HG02943 (cell line): ENCODE measurements around the gene RND2.
"Not testable (repeated sequence)": the region's sequence is repeated elsewhere in the genome, so short reads cannot be mapped to it uniquely, and the experiment has no call there.

Source experiments
- ATAC-seq: cut with Tn5 transposase; IDR thresholded peaks from one replicate; pipeline ENCODE4 v1.9.1; 2021; ENCODE audit warnings: mild to moderate bottlenecking, low read depth, moderate library complexity; ENCODE audit not compliant: unreplicated experiment

RND2 gene

GRCh38 chr17:43024407-43025289, at the start of gene RND2:
Gene RND2 (plus strand): TSS chr17:43025231. CDS start chr17:43025348, 117 bp downstream.
- no peak for ATAC-seq

- ATAC-seq = no peak
Measured at GRCh38 chr17:42975265-42975664, 49.8 kb upstream of the RND2 start.

- not testable (repeated sequence) for ATAC-seq
Measured at GRCh38 chr17:42975701-42976100, 49.3 kb upstream of the RND2 start.

- ATAC-seq = no peak
Measured at GRCh38 chr17:42979511-42980273, 45.3 kb upstream of the RND2 start, which contains the start of gene PTGES3L. Gene PTGES3L (minus strand): TSS chr17:42980080. CDS start chr17:42980053, 27 bp downstream.

- peak; percentile 76 for ATAC-seq
Measured at GRCh38 chr17:42980274-42980765, 44.7 kb upstream of the RND2 start, which contains the start of gene RUNDC1. Gene RUNDC1 (plus strand): TSS chr17:42980565. CDS start chr17:42980577, 12 bp downstream.

- ATAC-seq = peak; percentile 38
Measured at GRCh38 chr17:42980766-42981397, 44.1 kb upstream of the RND2 start.

- no peak for ATAC-seq
Measured at GRCh38 chr17:42982266-42982665, 42.8 kb upstream of the RND2 start.

- ATAC-seq = no peak
Measured at GRCh38 chr17:42985225-42985624, 39.8 kb upstream of the RND2 start.

- ATAC-seq = no peak
Measured at GRCh38 chr17:42989141-42989540, 35.9 kb upstream of the RND2 start.

GRCh38 chr17:42989726-42990652, 35.0 kb upstream of the RND2 start:
- no peak for ATAC-seq

GRCh38 chr17:42991471-42991870, 33.6 kb upstream of the RND2 start:
- no peak for ATAC-seq

- ATAC-seq = no peak
Measured at GRCh38 chr17:42992872-42993271, 32.2 kb upstream of the RND2 start.

GRCh38 chr17:42993913-42994312, 31.1 kb upstream of the RND2 start:
- not testable (repeated sequence) for ATAC-seq

GRCh38 chr17:42997390-42997983, 27.5 kb upstream of the RND2 start:
- ATAC-seq = no peak

GRCh38 chr17:42997984-42998938, 26.8 kb upstream of the RND2 start, which contains the start of gene RPL27:
Gene RPL27 (plus strand): TSS chr17:42998419. CDS start chr17:42998751, 332 bp downstream.
- peak; percentile 87 for ATAC-seq

- no peak for ATAC-seq
Measured at GRCh38 chr17:42999003-42999525, 26.0 kb upstream of the RND2 start.

GRCh38 chr17:43000894-43001293, 24.1 kb upstream of the RND2 start:
- not testable (repeated sequence) for ATAC-seq
